Endodermal cell (in vitro differentiated cells): ENCODE measurements around the gene UHRF1. TPM values are rescaled to one million over a fixed set of nuclear protein-coding genes. Genes with fewer than 3 reads are reported as not detected.

Source experiments
- DNase-seq: peaks from one replicate; pipeline ENCODE4 v3.0.0-alpha.2; 2017
- H3K27ac ChIP-seq: 2 replicates; pipeline ENCODE4 v1.5.1; 2013; ENCODE audit warnings: mild to moderate bottlenecking, low read depth, low read length, moderate library complexity
- H3K27me3 ChIP-seq: 2 replicates; pipeline ENCODE4 v1.6.1; 2013; ENCODE audit warnings: mild to moderate bottlenecking, low read length, moderate library complexity; ENCODE audit not compliant: insufficient read depth, control insufficient read depth, poor library complexity, severe bottlenecking
- H3K36me3 ChIP-seq: 2 replicates; pipeline ENCODE4 v1.7.0; 2013; ENCODE audit warnings: mild to moderate bottlenecking, low read length, moderate library complexity; ENCODE audit not compliant: control insufficient read depth, insufficient read depth
- H3K4me1 ChIP-seq: one replicate; pipeline ENCODE4 v1.7.0; 2013; ENCODE audit warnings: low read length; ENCODE audit not compliant: control insufficient read depth, insufficient read depth
- H3K4me3 ChIP-seq: 2 replicates; pipeline ENCODE4 v1.5.1; 2013; ENCODE audit warnings: mild to moderate bottlenecking, low read length, moderate library complexity
- H3K9ac ChIP-seq: 2 replicates; pipeline ENCODE4 v1.6.1; 2013; ENCODE audit warnings: mild to moderate bottlenecking, low read length, moderate library complexity; ENCODE audit not compliant: poor library complexity, severe bottlenecking; ENCODE audit errors: extremely low read depth
- H3K9me3 ChIP-seq: 2 replicates; pipeline ENCODE4 v1.6.1; 2013; ENCODE audit warnings: mild to moderate bottlenecking, low read length, moderate library complexity; ENCODE audit not compliant: control insufficient read depth
- H3K27ac Mint-ChIP-seq: 2 replicates; pipeline ENCODE4 v1.8.0; 2020; ENCODE audit warnings: mixed read lengths
- H3K27me3 Mint-ChIP-seq: 2 replicates; pipeline ENCODE4 v1.8.0; 2021; ENCODE audit warnings: mild to moderate bottlenecking, mixed read lengths; ENCODE audit not compliant: insufficient read depth
- H3K36me3 Mint-ChIP-seq: 2 replicates; pipeline ENCODE4 v1.8.0; 2020; ENCODE audit warnings: low read depth, mixed read lengths
- H3K4me1 Mint-ChIP-seq: 2 replicates; pipeline ENCODE4 v1.8.0; 2020; ENCODE audit warnings: mixed read lengths
- H3K4me3 Mint-ChIP-seq: 2 replicates; pipeline ENCODE4 v1.8.0; 2020; ENCODE audit warnings: mild to moderate bottlenecking, moderate library complexity, mixed read lengths
- H3K9me3 Mint-ChIP-seq: 2 replicates; pipeline ENCODE4 v1.8.0; 2020; ENCODE audit warnings: mild to moderate bottlenecking, mixed read lengths
- whole genome bisulfite sequencing, 2 experiments: methylation state at CpG; one replicate each; pipeline versions ENCODE4 v1.1.5 to v1.1.7; 2013; ENCODE audit warnings: missing lambda C conversion rate in 2 of 2, mixed read lengths in 1 of 2; ENCODE audit not compliant: insufficient coverage in 1 of 2, insufficient read length in 1 of 2; 5-methylcytosine and 5-hydroxymethylcytosine counted together
- total RNA-seq, 2 donors: library from RNA; stranded (reverse); fragmentation: NEBNext Ultra II Directional in 1 of 2; extraction: Animal tissue kit (Norgen Biotek cat#: 25700) in 1 of 2; gene quantifications; 2 replicates in 1 of 2; 3 replicates in 1 of 2; pipeline ENCODE4 v1.2.1, GENCODE V29; 2021
- TF ChIP-seq, protein P1 (sequence below): fragments of 200-600 bp; sonication (generic); conservative IDR thresholded peaks from 2 replicates; pipeline ENCODE4 v1.5.0; 2021; ENCODE audit warnings: antibody characterized with exemption, mild to moderate bottlenecking

Gene UHRF1
- total RNA-seq, 2 donors from 2014 or later = 54.6 to 59.4 TPM

- H3K4me3 ChIP-seq = no peak overlapping the region
- Mint-ChIP-seq H3K9me3 (no peaks in the 10 kb centered on the region), H3K4me3 (peak overlapping the region; percentile 74), H3K27me3 (peaks cover 4% of the 10 kb centered on the region), H3K4me1 (peaks cover 22% of the 10 kb centered on the region), H3K27ac (no peak overlapping the region), H3K36me3 (peaks cover 17% of the 10 kb centered on the region)
- no peak overlapping the region for H3K27ac ChIP-seq
- TF ChIP-seq, protein P1, sequence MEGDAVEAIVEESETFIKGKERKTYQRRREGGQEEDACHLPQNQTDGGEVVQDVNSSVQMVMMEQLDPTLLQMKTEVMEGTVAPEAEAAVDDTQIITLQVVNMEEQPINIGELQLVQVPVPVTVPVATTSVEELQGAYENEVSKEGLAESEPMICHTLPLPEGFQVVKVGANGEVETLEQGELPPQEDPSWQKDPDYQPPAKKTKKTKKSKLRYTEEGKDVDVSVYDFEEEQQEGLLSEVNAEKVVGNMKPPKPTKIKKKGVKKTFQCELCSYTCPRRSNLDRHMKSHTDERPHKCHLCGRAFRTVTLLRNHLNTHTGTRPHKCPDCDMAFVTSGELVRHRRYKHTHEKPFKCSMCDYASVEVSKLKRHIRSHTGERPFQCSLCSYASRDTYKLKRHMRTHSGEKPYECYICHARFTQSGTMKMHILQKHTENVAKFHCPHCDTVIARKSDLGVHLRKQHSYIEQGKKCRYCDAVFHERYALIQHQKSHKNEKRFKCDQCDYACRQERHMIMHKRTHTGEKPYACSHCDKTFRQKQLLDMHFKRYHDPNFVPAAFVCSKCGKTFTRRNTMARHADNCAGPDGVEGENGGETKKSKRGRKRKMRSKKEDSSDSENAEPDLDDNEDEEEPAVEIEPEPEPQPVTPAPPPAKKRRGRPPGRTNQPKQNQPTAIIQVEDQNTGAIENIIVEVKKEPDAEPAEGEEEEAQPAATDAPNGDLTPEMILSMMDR = no peak
- 86% methylated on average over 12 to 15 of the region's 15 CpGs for WGBS, 2 experiments
- peaks cover 19% of the 10 kb centered on the region for H3K36me3 ChIP-seq
- no peaks in the 10 kb centered on the region for H3K9me3 ChIP-seq
- peak; percentile 69 for DNase-seq
- no peak overlapping the region for H3K9ac ChIP-seq
- peaks cover 12% of the 10 kb centered on the region for H3K4me1 ChIP-seq
- no peaks in the 10 kb centered on the region for H3K27me3 ChIP-seq
Observed at GRCh38 chr19:4908781-4909155, 533 bp upstream of the UHRF1 start.

GRCh38 chr19:4909897-4910593 is 744 bp downstream of the UHRF1 start:
- H3K4me3 ChIP-seq = peak overlapping the region; percentile 78
- TF ChIP-seq, protein P1 = no peak
- no peaks in the 10 kb centered on the region for H3K27me3 ChIP-seq
- Mint-ChIP-seq H3K9me3 (no peaks in the 10 kb centered on the region), H3K27ac (peak overlapping the region; percentile 66), H3K27me3 (peaks cover 4% of the 10 kb centered on the region), H3K36me3 (peaks cover 28% of the 10 kb centered on the region), H3K4me3 (peak overlapping the region; percentile 74), H3K4me1 (peaks cover 22% of the 10 kb centered on the region)
- peak overlapping the region; percentile 38 for H3K9ac ChIP-seq
- H3K27ac ChIP-seq = peak overlapping the region; percentile 55
- no peaks in the 10 kb centered on the region for H3K9me3 ChIP-seq
- H3K36me3 ChIP-seq = peaks cover 24% of the 10 kb centered on the region
- peaks cover 12% of the 10 kb centered on the region for H3K4me1 ChIP-seq
- DNase-seq = peak; percentile 96
- 1% methylated on average over 84 of the region's 85 CpGs; no CpG with 5 or more reads in 1 of the 2 experiments for WGBS, 2 experiments

DNA sequence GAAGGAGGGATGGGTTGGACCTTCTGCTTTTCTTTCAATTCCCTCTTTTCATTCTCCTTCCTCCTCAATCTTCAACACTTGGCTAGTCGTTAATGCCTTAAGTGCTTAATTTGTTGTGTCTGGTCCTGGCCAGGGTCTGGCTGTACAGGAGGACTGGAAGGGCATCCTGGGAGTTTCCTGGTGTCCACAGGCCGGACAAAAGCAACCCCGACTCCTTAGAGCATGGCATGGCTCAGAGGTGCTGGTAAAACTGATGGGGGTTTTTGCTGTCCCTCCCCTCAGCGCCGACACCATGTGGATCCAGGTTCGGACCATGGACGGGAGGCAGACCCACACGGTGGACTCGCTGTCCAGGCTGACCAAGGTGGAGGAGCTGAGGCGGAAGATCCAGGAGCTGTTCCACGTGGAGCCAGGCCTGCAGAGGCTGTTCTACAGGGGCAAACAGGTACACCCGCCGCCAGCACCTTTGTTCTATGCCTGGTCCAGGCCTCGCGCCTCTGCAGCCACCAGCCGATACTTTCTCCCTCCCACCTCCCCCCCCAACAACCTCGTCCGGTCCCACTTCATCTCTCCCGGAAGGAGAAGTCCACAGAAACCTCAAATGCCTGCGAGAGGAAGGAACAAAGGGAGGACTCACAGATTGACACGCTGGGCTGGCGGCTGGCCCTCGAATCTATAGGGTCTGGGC is 1.4 kb downstream of the UHRF1 start:
- no peak for DNase-seq
- H3K27me3 Mint-ChIP-seq = peaks cover 4% of the 10 kb centered on the region
- Histone ChIP-seq H3K4me3 (peak overlapping the region; percentile 78), H3K27me3 (no peaks in the 10 kb centered on the region), H3K9ac (peak overlapping the region; percentile 17), H3K4me1 (peaks cover 12% of the 10 kb centered on the region), H3K27ac (peak overlapping the region; percentile 42), H3K9me3 (no peaks in the 10 kb centered on the region), H3K36me3 (peaks cover 26% of the 10 kb centered on the region)
- TF ChIP-seq, protein P1 = no peak
- H3K27ac Mint-ChIP-seq = peak overlapping the region; percentile 66
- H3K4me1 Mint-ChIP-seq = peaks cover 22% of the 10 kb centered on the region
- peak overlapping the region; percentile 74 for H3K4me3 Mint-ChIP-seq
- peaks cover 30% of the 10 kb centered on the region for H3K36me3 Mint-ChIP-seq
- no peaks in the 10 kb centered on the region for H3K9me3 Mint-ChIP-seq
- 37 to 59% methylated on average over 5 to 23 of the region's 23 CpGs for WGBS, 2 experiments
